HG03025 (cell line): ENCODE measurements around the gene ZNF439.
"Not testable (repeated sequence)": the region's sequence is repeated elsewhere in the genome, so short reads cannot be mapped to it uniquely, and the experiment has no call there.

ENCODE experiments used
- ATAC-seq: cut with Tn5 transposase; IDR thresholded peaks from one replicate; pipeline ENCODE4 v1.9.1; 2021; ENCODE audit warnings: mild to moderate bottlenecking, moderate library complexity; ENCODE audit not compliant: unreplicated experiment, low FRiP score

Gene ZNF439

GRCh38 chr19:11867766-11868165 lies 19.2 kb downstream of the ZNF439 start:
- ATAC-seq, result not testable (repeated sequence)

GRCh38 chr19:11868188-11868587 lies 19.7 kb downstream of the ZNF439 start:
- no peak for ATAC-seq

GRCh38 chr19:11872624-11873023 lies 24.1 kb downstream of the ZNF439 start:
- ATAC-seq, result no peak

- no peak for ATAC-seq
Observed at GRCh38 chr19:11873762-11874161, 25.2 kb downstream of the ZNF439 start.

- ATAC-seq, result not testable (repeated sequence)
Observed at GRCh38 chr19:11879687-11880266, 31.3 kb downstream of the ZNF439 start.

GRCh38 chr19:11880598-11880997 lies 32.1 kb downstream of the ZNF439 start:
- no peak for ATAC-seq

- ATAC-seq, result no peak
Observed at GRCh38 chr19:11881151-11881800, 32.8 kb downstream of the ZNF439 start.

GRCh38 chr19:11882606-11883005 lies 34.1 kb downstream of the ZNF439 start:
- no peak for ATAC-seq

GRCh38 chr19:11887234-11887610 lies 38.7 kb downstream of the ZNF439 start:
- ATAC-seq, result no peak

- no peak for ATAC-seq
Observed at GRCh38 chr19:11887611-11888531, 39.3 kb downstream of the ZNF439 start, which contains the start of gene ZNF69. Gene ZNF69 (plus strand): TSS chr19:11887782. CDS start chr19:11887924, 142 bp downstream.

- not testable (repeated sequence) for ATAC-seq
Observed at GRCh38 chr19:11889901-11890300, 41.4 kb downstream of the ZNF439 start.

GRCh38 chr19:11890634-11891033 lies 42.1 kb downstream of the ZNF439 start:
- ATAC-seq, result no peak

- no peak for ATAC-seq
Observed at GRCh38 chr19:11894851-11895250, 46.3 kb downstream of the ZNF439 start.

- no peak for ATAC-seq
Observed at GRCh38 chr19:11902228-11902627, 53.7 kb downstream of the ZNF439 start.

- no peak for ATAC-seq
Observed at GRCh38 chr19:11905928-11906327, 57.4 kb downstream of the ZNF439 start.

- not testable (repeated sequence) for ATAC-seq
Observed at GRCh38 chr19:11911937-11912336, 63.4 kb downstream of the ZNF439 start.

- not testable (repeated sequence) for ATAC-seq
Observed at GRCh38 chr19:11914417-11915051, 66.0 kb downstream of the ZNF439 start.
